Immature natural killer cell (primary cell): ENCODE measurements around the gene KDM2A. TPM values are rescaled to one million over a fixed set of nuclear protein-coding genes. Genes with fewer than 3 reads are reported as not detected.
"Not testable (repeated sequence)": the region's sequence is repeated elsewhere in the genome, so short reads cannot be mapped to it uniquely, and the experiment has no call there.

Experiments used
- DNase-seq, 3 donors: peaks; one replicate each; pipeline ENCODE4 v3.0.0; 2022; ENCODE audit warnings: mixed read lengths in 1 of 3
- H3K27ac Mint-ChIP-seq, 6 donors: one replicate each; pipeline ENCODE4 v1.8.0; 2020; ENCODE audit warnings: mixed read lengths in 6 of 6, mild to moderate bottlenecking in 5 of 6, inconsistent platforms in 4 of 6, moderate library complexity in 3 of 6
- H3K27me3 Mint-ChIP-seq, 3 donors: one replicate each; pipeline ENCODE4 v1.8.0; 2020 to 2021; ENCODE audit warnings: low read depth in 3 of 3, mild to moderate bottlenecking in 3 of 3, mixed read lengths in 3 of 3, moderate library complexity in 3 of 3, inconsistent platforms in 1 of 3
- H3K36me3 Mint-ChIP-seq, 3 donors: one replicate each; pipeline ENCODE4 v1.8.0; 2020; ENCODE audit warnings: mixed read lengths in 3 of 3, inconsistent platforms in 2 of 3, mild to moderate bottlenecking in 2 of 3
- H3K4me1 Mint-ChIP-seq, 2 donors: one replicate each; pipeline ENCODE4 v1.8.0; 2020; ENCODE audit warnings: inconsistent platforms in 2 of 2, mild to moderate bottlenecking in 2 of 2, mixed read lengths in 2 of 2, moderate library complexity in 1 of 2
- H3K4me3 Mint-ChIP-seq, 5 donors: one replicate each; pipeline ENCODE4 v1.8.0; 2020; ENCODE audit warnings: mild to moderate bottlenecking in 5 of 5, mixed read lengths in 5 of 5, inconsistent platforms in 3 of 5, moderate library complexity in 3 of 5
- H3K9me3 Mint-ChIP-seq, 6 donors: one replicate each; pipeline ENCODE4 v1.8.0; 2020; ENCODE audit warnings: mild to moderate bottlenecking in 6 of 6, mixed read lengths in 6 of 6, inconsistent platforms in 4 of 6, moderate library complexity in 3 of 6
- polyA plus RNA-seq, 3 donors: library from polyadenylated mRNA; unstranded; fragments of 300-500 nt; fragmentation: Illumina TruSeq; gene quantifications; one replicate each; pipeline ENCODE4 v1.2.3, GENCODE V29; 2021

Gene KDM2A
- polyA plus RNA-seq, 3 donors from 2014 or later, result 3.8 to 16.6 (median 6.8) TPM

DNA sequence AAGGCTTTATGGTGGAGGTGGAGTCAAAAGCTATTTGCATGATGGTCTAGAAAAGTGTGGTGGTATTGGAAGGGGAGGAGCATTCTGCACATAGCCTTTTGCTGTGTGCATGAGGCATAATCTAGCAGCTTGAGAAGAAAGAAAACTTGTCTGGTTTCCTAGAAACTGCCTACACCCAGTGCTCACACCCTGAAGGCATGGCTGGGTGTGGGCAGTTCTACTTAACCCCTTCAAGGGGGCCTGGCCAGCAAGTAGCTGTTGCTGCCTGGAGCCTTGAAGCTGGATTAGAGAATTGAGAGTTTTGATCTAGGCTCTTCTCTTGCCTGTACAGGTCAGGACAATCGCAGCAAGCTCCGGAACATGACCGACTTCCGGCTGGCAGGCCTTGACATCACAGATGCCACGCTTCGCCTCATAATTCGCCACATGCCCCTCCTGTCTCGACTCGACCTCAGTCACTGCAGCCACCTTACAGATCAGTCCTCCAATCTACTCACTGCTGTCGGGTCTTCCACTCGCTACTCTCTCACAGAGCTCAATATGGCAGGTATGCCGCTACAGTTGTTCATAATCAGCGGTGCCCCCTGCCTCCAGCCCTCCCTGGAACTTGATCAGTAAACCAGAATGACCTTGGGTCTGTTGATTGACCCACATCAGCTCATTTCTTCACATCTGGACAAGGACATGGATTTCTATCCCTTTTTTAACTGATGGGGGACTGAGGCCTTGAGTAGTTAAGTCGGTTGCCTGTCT is 135.0 kb downstream of the KDM2A start:
- Mint-ChIP-seq H3K4me1 (peaks cover 43% of the 10 kb centered on the region in 2 donors), H3K9me3 (no peaks in the 10 kb centered on the region), H3K27me3 (peaks cover 6 to 30% (median 13%) of the 10 kb centered on the region in 3 donors), H3K27ac (peak overlapping the region; percentile 50 to 88 (median 78)), H3K4me3 (peak overlapping the region; percentile 7 to 62 (median 21)), H3K36me3 (peaks cover 25 to 55% (median 41%) of the 10 kb centered on the region in 3 donors)
- DNase-seq, result no peak

DNA sequence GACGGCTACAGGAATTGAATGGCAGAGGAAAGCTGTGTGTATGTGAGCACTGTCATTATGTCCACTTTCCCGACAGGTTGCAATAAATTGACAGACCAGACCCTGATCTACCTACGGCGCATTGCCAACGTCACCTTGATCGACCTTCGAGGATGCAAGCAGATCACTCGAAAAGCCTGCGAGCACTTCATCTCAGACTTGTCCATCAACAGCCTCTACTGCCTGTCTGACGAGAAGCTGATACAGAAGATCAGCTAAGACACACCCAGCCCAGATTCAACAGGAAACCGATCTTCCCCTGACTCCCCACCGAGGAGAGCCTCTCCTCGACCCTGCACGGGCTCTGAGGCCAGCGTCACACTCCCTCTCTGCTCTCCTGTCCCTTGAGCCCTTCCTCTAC is 135.7 kb downstream of the KDM2A start:
- H3K9me3 Mint-ChIP-seq, result no peaks in the 10 kb centered on the region
- peak overlapping the region in 4 of 6 donors; percentile 35 to 88 (median 75) for H3K27ac Mint-ChIP-seq
- H3K36me3 Mint-ChIP-seq, result peaks cover 21 to 47% (median 33%) of the 10 kb centered on the region in 3 donors
- H3K4me1 Mint-ChIP-seq, result peaks cover 44 to 46% of the 10 kb centered on the region in 2 donors
- H3K4me3 Mint-ChIP-seq, result no peak overlapping the region
- DNase-seq, result no peak
- peaks cover 4 to 28% (median 13%) of the 10 kb centered on the region in 3 donors for H3K27me3 Mint-ChIP-seq

DNA sequence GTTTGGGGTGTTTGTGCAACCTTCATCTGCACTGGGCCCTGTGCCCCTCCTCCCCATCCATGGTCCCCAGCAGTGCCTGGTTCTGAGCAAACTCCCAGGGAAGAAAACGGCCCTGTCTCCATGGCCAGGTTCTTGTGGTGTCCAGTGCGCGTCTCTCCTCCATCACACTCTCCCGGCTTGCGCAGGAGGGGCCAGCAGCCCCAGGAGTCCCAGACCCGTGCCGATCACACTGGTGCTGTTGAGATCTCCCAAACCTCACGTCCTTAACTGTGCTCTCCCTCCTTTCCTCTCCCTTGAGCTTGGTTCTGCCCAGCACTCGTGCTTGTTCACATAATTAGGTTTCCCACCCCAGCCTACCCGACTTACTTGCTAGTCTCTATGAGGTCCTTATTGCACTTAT is 136.3 kb downstream of the KDM2A start:
- H3K36me3 Mint-ChIP-seq, result peaks cover 21 to 47% (median 31%) of the 10 kb centered on the region in 3 donors
- no peak overlapping the region for H3K4me3 Mint-ChIP-seq
- H3K27me3 Mint-ChIP-seq, result peaks cover 4 to 27% (median 11%) of the 10 kb centered on the region in 3 donors
- peak overlapping the region in 5 of 6 donors; percentile 48 to 81 (median 69) for H3K27ac Mint-ChIP-seq
- DNase-seq, result no peak
- peaks cover 44 to 48% of the 10 kb centered on the region in 2 donors for H3K4me1 Mint-ChIP-seq
- H3K9me3 Mint-ChIP-seq, result no peaks in the 10 kb centered on the region

DNA sequence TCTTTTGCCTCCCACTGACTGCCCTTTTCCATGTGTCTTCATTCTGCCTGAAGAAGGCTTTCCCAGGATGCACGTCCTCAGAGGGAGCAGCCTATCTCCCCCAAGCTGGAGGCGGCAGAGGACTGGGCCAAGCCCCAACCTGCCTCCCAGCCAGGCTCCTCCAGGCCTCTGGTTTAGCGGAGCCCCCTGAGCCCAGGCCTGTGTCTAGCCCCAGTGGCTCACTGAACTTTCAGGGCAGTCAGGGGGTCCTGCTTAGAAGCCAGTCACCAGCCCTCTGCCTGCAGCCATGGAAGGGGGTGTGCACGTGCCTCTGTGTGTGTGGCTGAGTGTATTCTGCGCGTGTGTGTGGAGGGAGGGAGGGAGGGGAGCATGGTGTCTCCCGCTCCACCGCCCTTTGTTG is 136.8 kb downstream of the KDM2A start:
- H3K4me3 Mint-ChIP-seq, result no peak overlapping the region
- H3K9me3 Mint-ChIP-seq, result no peaks in the 10 kb centered on the region
- H3K27me3 Mint-ChIP-seq, result peaks cover 2 to 23% (median 7%) of the 10 kb centered on the region in 3 donors
- H3K27ac Mint-ChIP-seq, result peak overlapping the region in 4 of 6 donors; percentile 4 to 73 (median 58)
- no peak for DNase-seq
- H3K4me1 Mint-ChIP-seq, result peaks cover 45 to 46% of the 10 kb centered on the region in 2 donors
- peaks cover 21 to 44% (median 26%) of the 10 kb centered on the region in 3 donors for H3K36me3 Mint-ChIP-seq

DNA sequence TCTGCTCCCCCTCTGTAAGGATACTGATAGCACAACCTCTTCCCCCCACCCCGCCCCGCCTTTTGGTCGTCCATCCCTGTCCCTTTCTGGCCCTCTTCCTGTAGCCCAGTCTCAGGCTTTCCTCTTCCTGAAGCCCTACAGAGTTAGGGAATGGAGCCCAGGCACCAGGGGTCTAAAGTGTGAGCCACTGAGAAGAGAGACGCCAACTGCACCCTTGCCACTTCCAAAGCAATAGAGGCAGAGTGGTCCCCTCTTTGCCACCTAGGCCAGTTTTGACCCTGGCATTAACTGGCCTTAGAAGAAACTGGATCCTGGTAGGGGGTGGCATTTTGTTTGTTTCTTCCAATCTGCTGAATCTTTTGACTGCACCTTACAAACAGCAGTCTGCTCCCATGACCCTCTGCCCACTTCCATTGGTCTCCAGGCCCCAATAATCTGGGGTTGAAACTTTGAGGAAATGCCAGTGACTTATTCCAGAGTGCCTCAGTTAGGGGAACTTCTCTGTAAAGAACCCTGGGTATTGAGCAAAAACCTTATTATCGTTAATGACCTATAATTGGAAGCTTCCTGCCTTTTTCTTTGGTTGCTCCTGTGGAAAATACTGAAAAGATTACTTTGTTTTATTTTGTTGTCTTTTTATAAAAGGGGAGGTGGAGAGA is 137.5 kb downstream of the KDM2A start:
- Mint-ChIP-seq H3K4me1 (peaks cover 39 to 49% of the 10 kb centered on the region in 2 donors), H3K27me3 (peaks cover 2 to 23% (median 7%) of the 10 kb centered on the region in 3 donors), H3K27ac (peak overlapping the region in 3 of 6 donors; percentile 45 to 74 (median 65)), H3K9me3 (no peaks in the 10 kb centered on the region), H3K4me3 (no peak overlapping the region), H3K36me3 (peaks cover 19 to 37% (median 21%) of the 10 kb centered on the region in 3 donors)
- no peak for DNase-seq

DNA sequence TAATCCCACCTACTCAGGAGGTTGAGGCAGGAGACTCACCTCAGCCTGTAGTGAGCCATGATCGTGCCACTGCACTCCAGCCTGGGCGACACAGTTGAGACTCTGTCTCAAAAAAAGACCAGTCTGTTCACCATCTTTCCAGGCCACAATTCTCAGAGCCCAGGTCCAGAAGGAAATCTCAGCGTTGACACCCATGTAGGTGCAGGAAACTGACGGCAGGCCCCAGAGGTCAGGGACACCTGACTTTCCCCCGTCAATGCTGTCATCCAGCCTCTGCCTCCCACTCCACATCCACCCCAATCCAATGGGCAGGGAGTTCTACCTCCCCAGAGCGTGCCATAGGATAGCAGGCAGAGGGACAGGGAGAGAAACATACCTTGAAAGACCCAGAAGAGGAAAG is 141.3 kb downstream of the KDM2A start:
- H3K9me3 Mint-ChIP-seq, result no peaks in the 10 kb centered on the region
- peak overlapping the region in 1 of 6 donors; percentile 46 for H3K27ac Mint-ChIP-seq
- peaks cover 0 to 13% (median 6%) of the 10 kb centered on the region in 3 donors for H3K36me3 Mint-ChIP-seq
- DNase-seq, result no peak
- peaks cover 22 to 35% of the 10 kb centered on the region in 2 donors for H3K4me1 Mint-ChIP-seq
- H3K4me3 Mint-ChIP-seq, result peak overlapping the region in 1 of 5 donors; percentile 36
- peaks cover 6 to 14% (median 13%) of the 10 kb centered on the region in 3 donors for H3K27me3 Mint-ChIP-seq

DNA sequence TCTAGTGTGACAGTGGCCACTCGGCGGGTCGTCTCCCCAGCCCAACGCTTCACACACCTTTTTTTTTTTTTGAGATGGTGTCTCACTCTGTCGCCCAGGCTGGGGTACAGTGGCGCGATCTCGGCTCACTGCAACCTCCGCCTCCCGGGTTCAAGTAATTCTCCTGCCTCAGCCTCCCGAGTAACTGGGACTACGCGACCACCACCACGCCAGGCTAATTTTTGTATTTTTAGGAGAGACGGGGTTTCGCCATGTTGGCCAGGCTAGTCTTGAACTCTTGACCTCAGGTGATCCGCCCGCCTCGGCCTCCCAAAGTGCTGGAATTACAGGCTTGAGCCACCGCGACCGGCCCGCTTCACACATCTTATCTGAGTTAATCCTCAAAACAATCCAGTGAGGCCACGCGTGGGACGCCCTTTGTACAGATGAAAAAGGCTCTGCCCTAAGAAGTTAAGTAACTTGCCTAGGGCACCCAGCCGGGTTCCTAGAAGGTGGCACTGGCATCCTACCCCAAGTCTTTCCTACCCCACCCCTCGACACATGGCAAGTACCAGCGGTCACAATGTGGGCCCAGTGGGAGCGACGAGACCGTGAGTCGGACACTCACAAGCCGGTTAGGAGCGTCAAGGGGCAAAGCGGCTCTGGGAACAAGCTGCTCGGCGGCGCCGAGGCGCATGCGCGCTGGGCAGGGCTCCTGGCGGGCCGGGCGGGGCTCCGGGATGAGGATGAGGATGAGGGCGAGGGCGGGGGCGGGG is 142.0 kb downstream of the KDM2A start:
- H3K27ac Mint-ChIP-seq, result peak overlapping the region in 1 of 6 donors; percentile 46

DNA sequence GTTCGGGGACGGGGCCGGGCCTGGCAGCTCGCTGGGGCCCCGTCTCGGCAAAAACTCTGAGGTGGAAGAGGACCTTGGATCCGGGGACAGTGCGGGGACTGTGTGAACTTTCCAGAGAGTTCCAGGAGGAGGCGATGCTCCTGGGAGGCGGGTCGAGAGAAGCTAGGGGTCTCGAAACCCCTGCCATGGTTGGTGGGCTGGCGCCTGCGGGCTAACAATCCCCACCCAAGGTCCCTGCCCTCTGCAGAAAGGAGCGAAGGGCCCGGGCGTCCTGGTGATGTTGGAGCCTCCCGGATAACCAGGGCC is 142.5 kb downstream of the KDM2A start:
- DNase-seq, result no peak
- Mint-ChIP-seq H3K27me3 (peaks cover 12 to 18% (median 16%) of the 10 kb centered on the region in 3 donors), H3K9me3 (no peaks in the 10 kb centered on the region), H3K4me3 (no peak overlapping the region), H3K4me1 (peaks cover 28 to 39% of the 10 kb centered on the region in 2 donors), H3K36me3 (peaks cover 0 to 5% (median 3%) of the 10 kb centered on the region in 3 donors), H3K27ac (no peak overlapping the region)

More for the DNA sequence above, 142.0 kb downstream of the KDM2A start:
- H3K36me3 Mint-ChIP-seq, DNase-seq, H3K9me3 Mint-ChIP-seq: not testable (repeated sequence)
- Mint-ChIP-seq H3K4me1 (peaks cover 27 to 38% of the 10 kb centered on the region in 2 donors), H3K27me3 (peaks cover 12 to 18% (median 16%) of the 10 kb centered on the region in 3 donors), H3K4me3 (peak overlapping the region in 3 of 5 donors; percentile 21 to 60 (median 27))

DNA sequence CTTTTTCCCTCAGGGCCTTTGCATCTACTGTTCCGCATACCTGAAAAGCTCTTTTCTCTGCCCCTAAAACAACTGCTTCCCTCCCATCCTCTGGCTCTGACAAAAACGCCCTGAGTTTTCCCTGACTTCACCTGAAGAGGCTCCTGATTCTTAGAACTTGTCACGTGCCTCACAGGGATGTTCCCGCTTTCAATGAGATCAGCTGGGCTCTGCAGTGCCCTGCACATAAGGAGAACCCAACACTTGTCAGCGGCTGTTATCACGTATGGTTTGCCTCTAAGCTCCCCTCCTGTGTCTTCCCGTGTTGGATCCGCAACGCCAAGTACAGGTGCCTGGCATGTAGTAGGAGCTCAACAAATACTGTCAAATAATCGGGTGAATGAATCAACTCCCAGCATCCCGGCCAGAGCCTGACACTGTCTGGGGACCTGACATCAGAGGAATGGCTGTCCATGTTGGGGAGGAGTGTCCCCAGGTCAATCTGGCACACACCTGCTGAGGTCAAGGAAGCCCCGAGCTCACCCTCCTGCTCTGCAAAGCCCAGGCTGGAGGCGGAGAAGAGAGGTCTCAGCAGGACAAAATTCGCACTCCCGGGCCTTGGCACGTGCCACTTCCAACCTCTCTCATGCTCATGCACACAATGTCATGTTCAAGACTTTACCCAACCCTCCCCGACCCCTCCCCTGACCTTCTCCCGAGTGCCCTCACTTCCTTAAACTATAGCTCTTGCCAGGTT is 143.1 kb downstream of the KDM2A start:
- peak overlapping the region; percentile 60 to 84 (median 72) for H3K4me3 Mint-ChIP-seq
- H3K27ac Mint-ChIP-seq, result peak overlapping the region in 5 of 6 donors; percentile 70 to 91 (median 81)
- no peaks in the 10 kb centered on the region for H3K9me3 Mint-ChIP-seq
- H3K4me1 Mint-ChIP-seq, result peaks cover 28 to 40% of the 10 kb centered on the region in 2 donors
- no peak for DNase-seq
- peaks cover 0 to under 1% (median under 1%) of the 10 kb centered on the region in 3 donors for H3K36me3 Mint-ChIP-seq
- H3K27me3 Mint-ChIP-seq, result peaks cover 13 to 17% (median 17%) of the 10 kb centered on the region in 3 donors

DNA sequence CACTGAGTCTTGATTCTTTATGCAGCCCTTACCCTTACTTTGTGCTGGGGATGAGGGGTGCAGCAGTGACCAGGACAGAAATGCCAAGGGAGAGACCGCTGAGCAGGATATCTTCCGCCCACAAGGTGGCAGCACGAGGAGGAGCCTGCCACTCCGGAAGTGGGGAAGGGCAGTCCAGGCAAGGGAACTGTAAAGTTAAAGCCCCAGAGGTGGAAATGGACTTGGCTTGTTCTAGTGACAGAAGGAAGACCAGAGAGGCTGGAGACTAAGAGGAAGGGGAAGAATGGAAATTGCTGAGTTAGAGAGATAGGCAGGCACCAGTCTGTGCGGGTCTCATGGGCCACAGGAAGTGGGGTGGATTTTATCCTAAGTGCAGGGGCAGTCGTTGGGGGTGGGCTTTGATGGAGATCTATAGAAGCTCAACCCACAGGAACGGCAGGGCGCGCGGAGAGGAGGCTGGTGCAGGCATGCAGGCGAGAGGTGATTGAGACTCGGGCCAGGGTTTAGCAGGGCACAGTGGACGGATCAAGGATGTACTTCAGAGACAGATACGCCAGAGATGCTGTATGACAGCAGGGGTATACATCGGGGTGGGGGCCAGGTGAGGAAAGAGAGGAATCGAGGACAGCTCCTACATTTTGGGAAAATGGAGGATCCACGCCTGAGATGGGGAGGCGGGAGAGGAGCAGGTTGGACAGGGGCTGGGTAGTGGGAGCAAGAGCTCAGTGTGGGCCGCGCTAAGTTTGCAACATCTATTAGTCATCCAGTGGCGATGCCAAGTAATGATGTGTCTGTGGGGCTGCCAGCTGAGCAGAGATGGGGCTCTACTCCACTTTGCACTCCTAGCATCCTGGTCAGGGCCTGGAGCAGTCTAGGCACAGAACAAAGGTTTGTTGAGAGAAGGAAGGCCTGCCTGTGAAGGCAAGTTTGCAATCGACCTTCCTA is 143.9 kb downstream of the KDM2A start:
- H3K4me1 Mint-ChIP-seq, result peaks cover 35 to 49% of the 10 kb centered on the region in 2 donors
- peaks cover 0 to 9% (median 9%) of the 10 kb centered on the region in 3 donors for H3K36me3 Mint-ChIP-seq
- peak overlapping the region; percentile 60 to 84 (median 72) for H3K4me3 Mint-ChIP-seq

DNA sequence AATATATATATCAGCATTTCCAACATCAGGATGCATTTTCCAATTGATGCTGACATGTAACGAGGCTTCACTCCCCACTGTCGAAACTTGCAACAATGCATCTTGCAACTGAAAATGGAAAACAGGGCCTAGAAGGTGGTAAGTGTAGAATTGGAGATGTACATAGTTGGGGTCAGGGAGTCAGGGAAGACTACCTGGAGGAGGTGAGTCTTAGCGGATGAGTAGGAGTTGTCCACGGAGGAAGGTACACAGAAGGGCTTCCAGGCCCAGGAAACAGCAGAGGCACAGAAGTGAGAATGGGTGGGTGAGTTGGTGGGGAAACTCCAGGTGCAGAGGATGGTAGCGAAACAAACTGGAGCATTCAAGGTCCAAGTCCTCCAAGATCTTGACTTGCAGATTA is 145.2 kb downstream of the KDM2A start:
- peaks cover 0 to 12% (median 12%) of the 10 kb centered on the region in 3 donors for H3K36me3 Mint-ChIP-seq
- H3K9me3 Mint-ChIP-seq, result no peaks in the 10 kb centered on the region
- no peak for DNase-seq
- H3K27me3 Mint-ChIP-seq, result peaks cover 24 to 32% (median 28%) of the 10 kb centered on the region in 3 donors
- H3K4me1 Mint-ChIP-seq, result peaks cover 48 to 60% of the 10 kb centered on the region in 2 donors
- peak overlapping the region; percentile 51 to 92 (median 78) for H3K27ac Mint-ChIP-seq
- peak overlapping the region; percentile 65 to 74 (median 68) for H3K4me3 Mint-ChIP-seq

More for the DNA sequence above, 143.9 kb downstream of the KDM2A start:
- Mint-ChIP-seq H3K9me3 (no peaks in the 10 kb centered on the region), H3K27me3 (peaks cover 22 to 26% (median 23%) of the 10 kb centered on the region in 3 donors), H3K27ac (peak overlapping the region; percentile 70 to 91 (median 82))
- DNase-seq, result peak; percentile 76 to 77 (median 77)
